ENCODE measurements around the gene LDLR. TPM values are rescaled to one million over a fixed set of nuclear protein-coding genes. Genes with fewer than 3 reads are reported as not detected.

Gene LDLR
- total RNA-seq, 1 donor from 2014 or later, result 104 TPM

DNA sequence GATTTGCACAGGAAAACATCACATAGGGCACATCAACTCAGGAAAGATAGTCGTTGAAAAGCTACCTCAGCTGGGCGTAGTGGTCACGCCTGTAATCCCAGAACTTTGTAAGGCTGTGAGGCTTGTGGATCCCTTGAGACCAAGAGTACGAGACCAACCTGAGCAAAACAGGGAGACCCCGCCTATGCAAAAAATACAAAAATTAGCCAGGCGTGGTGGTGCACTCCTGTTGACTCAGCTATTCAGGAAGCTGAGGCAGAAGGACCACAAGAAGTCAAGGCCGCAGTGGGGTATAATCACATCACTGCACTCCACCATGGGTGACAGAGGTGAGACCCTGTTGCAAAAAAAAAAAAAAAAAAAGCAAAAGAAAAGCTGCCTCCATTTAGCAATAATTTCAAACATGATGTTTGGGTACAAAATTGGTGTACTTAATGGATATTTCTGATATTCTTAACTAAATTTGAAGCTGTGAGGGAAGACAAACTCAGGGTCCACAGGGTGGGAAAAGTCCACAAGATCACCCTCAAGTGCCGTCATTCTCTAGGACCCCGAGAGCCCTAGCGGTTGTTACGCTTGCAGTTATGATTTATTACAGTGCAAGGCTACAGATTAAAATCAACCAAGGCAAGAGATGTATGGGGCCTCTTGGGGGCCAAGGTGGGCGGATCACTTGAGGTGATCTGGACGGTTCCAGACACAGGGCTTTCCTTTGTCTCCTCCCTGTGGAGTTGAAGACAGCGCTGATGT is 42.5 kb upstream of the LDLR start:
- no peaks in the 10 kb centered on the region for H3K27me3 ChIP-seq (ENCODE audit: control insufficient read depth, insufficient read depth, low read length)
- H3K36me3 ChIP-seq (ENCODE audit: control insufficient read depth, insufficient read depth, low read length), result peaks cover 1% of the 10 kb centered on the region
- DNase-seq (ENCODE audit: low read depth), result no peak

DNA sequence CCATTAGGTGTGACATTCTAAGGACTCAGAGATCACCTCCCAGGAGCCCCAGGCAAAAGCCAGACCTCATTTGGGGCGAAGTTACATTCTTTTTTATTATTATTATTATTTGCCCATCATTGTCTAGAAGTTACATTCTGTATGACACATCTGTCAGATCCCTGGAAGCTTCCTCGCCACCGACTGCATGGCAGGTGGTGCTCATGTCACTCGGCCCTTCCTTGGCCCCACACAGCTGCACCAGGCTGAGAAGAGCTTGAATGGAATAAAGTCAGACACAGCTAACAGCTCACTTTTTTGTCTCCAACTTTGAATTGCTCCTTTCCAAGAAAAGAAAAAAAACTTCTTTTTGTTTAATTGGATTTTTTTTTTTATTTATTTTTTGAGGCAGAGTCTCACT is 41.4 kb upstream of the LDLR start:
- TF ChIP-seq, protein P1, sequence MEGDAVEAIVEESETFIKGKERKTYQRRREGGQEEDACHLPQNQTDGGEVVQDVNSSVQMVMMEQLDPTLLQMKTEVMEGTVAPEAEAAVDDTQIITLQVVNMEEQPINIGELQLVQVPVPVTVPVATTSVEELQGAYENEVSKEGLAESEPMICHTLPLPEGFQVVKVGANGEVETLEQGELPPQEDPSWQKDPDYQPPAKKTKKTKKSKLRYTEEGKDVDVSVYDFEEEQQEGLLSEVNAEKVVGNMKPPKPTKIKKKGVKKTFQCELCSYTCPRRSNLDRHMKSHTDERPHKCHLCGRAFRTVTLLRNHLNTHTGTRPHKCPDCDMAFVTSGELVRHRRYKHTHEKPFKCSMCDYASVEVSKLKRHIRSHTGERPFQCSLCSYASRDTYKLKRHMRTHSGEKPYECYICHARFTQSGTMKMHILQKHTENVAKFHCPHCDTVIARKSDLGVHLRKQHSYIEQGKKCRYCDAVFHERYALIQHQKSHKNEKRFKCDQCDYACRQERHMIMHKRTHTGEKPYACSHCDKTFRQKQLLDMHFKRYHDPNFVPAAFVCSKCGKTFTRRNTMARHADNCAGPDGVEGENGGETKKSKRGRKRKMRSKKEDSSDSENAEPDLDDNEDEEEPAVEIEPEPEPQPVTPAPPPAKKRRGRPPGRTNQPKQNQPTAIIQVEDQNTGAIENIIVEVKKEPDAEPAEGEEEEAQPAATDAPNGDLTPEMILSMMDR (IDR thresholded peaks at IDR 0.05; ENCODE audit: insufficient read depth, low read length, poor library complexity, severe bottlenecking), result no peak
- Histone ChIP-seq H3K4me3 (ENCODE audit: low read depth, low read length) (no peak overlapping the region), H3K36me3 (ENCODE audit: control insufficient read depth, insufficient read depth, low read length) (no peaks in the 10 kb centered on the region), H3K27me3 (ENCODE audit: control insufficient read depth, insufficient read depth, low read length) (no peaks in the 10 kb centered on the region)
- DNase-seq (ENCODE audit: low read depth), result no peak

More for the DNA sequence above, 42.5 kb upstream of the LDLR start:
- no peak overlapping the region for H3K4me3 ChIP-seq (ENCODE audit: low read depth, low read length)
- TF ChIP-seq, protein P1 (IDR thresholded peaks at IDR 0.05; ENCODE audit: insufficient read depth, low read length, poor library complexity, severe bottlenecking), result no peak

DNA sequence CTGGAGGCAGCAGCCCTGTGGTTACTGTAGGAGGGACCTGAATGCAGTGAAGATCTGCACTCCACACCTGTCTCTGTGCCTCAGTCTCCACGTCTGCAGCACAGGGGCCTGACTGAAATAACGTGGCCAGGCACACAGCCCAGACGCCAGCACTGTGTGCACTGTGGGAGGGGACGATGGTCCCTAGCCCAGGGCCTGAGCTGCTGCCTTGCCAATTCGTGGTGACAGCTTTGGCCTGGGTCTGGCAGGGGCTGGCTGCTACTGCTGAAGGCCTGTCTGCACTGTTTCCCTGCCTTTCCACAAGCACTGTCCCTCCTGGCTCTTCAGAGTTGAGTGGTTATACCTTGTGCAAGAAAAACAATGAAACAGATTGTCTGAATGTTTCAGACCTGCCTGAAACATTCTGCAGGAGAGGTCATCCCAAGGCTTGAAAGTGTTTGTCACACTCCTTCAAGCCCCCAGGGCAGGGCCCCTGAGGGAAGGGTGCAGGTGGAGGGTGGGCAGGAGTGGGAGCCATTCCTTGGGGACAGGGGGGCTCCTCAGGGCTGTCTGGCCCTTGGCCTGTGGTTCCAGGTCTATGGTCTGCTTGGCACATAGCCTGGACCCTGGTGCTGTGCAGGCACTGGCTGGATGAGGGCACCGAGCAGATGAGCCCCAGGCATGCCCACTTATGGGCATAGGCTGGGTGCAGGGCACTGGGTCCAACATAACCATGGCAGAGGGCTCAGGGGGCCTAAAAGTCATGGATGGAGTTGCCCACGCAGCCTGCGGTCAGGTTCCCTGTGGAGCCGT is 38.7 kb upstream of the LDLR start:
- TF ChIP-seq, protein P1 (IDR thresholded peaks at IDR 0.05; ENCODE audit: insufficient read depth, low read length, poor library complexity, severe bottlenecking), result no peak
- no peaks in the 10 kb centered on the region for H3K27me3 ChIP-seq (ENCODE audit: control insufficient read depth, insufficient read depth, low read length)
- no peak overlapping the region for H3K4me3 ChIP-seq (ENCODE audit: low read depth, low read length)
- no peaks in the 10 kb centered on the region for H3K36me3 ChIP-seq (ENCODE audit: control insufficient read depth, insufficient read depth, low read length)
- DNase-seq (ENCODE audit: low read depth), result no peak

DNA sequence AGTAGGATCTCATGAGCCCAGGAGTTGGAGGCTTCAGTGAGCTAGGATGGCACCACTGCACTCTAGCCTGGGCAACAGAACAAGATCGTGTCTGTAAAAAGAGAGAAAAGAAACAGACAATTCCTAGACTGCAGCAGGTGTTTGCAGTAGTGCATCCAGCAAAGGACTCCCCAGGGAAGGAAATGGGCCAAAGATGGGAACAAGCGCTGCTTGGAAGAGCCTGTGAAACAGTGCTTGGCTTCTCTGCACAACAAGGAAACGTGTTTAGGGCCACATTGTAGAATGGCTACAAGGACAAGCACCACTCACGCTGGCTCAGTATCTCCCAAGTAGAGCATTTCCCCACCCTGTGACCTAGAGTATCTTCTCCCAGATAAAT is 35.5 kb upstream of the LDLR start:
- no peak for DNase-seq (ENCODE audit: low read depth)
- H3K27me3 ChIP-seq (ENCODE audit: control insufficient read depth, insufficient read depth, low read length), result no peaks in the 10 kb centered on the region
- H3K4me3 ChIP-seq (ENCODE audit: low read depth, low read length), result no peak overlapping the region
- peaks cover 3% of the 10 kb centered on the region for H3K36me3 ChIP-seq (ENCODE audit: control insufficient read depth, insufficient read depth, low read length)
- TF ChIP-seq, protein P1 (IDR thresholded peaks at IDR 0.05; ENCODE audit: insufficient read depth, low read length, poor library complexity, severe bottlenecking), result no peak

DNA sequence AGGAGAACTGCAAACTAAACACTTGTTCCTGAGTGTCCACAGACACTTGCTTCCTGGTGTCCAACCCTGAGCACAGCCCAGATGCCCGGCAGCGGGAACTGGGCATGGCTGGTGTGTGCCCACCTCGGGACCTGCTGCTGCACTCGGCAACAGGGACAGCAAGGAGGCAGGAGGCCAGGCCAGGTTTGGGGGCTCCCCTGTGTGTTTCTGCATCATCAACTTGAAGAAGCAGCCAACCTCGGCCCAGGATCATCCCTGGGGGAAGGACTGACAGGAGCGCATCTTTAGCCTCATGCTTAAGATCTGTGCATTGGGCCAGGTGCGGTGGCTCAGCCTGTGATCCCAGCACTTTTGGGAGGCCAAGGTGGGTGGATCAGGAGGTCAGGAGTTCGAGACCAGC is 35.1 kb upstream of the LDLR start:
- Histone ChIP-seq H3K27me3 (ENCODE audit: control insufficient read depth, insufficient read depth, low read length) (no peaks in the 10 kb centered on the region), H3K36me3 (ENCODE audit: control insufficient read depth, insufficient read depth, low read length) (peaks cover 3% of the 10 kb centered on the region), H3K4me3 (ENCODE audit: low read depth, low read length) (no peak overlapping the region)
- no peak for DNase-seq (ENCODE audit: low read depth)
- TF ChIP-seq, protein P1 (IDR thresholded peaks at IDR 0.05; ENCODE audit: insufficient read depth, low read length, poor library complexity, severe bottlenecking), result no peak

All from kidney epithelial cell (primary cell).